Astrocyte (in vitro differentiated cells and primary cell): Measurements from ENCODE around the gene SPG11. TPM values are rescaled to one million over a fixed set of nuclear protein-coding genes. Genes with fewer than 3 reads are reported as not detected.

ENCODE experiments used
- DNase-seq: peaks from one replicate; pipeline ENCODE4 v3.0.0-alpha.2; 2010; ENCODE audit warnings: low read depth
- FAIRE-seq: peaks from 2 replicates; lab custom pipeline; 2011; peaks lifted over from hg19 to GRCh38; lab: Jason Lieb, UNC
- H2AFZ ChIP-seq: 2 replicates; pipeline ENCODE4 v1.6.0; 2012; ENCODE audit warnings: low read depth, low read length, inconsistent platforms
- H3K27ac ChIP-seq: 2 replicates; pipeline ENCODE4 v1.5.1; 2011; ENCODE audit warnings: low read depth, low read length, inconsistent platforms
- H3K27me3 ChIP-seq: 2 replicates; pipeline ENCODE4 v1.6.0; 2011; ENCODE audit warnings: low read length, inconsistent platforms; ENCODE audit not compliant: insufficient read depth
- H3K36me3 ChIP-seq: 2 replicates; pipeline ENCODE4 v1.5.1; 2011; ENCODE audit warnings: low read length, inconsistent platforms; ENCODE audit not compliant: insufficient read depth
- H3K4me1 ChIP-seq: 2 replicates; pipeline ENCODE4 v1.5.1; 2011; ENCODE audit warnings: low read length, inconsistent platforms; ENCODE audit not compliant: insufficient read depth
- H3K4me2 ChIP-seq: 2 replicates; pipeline ENCODE4 v1.6.0; 2012; ENCODE audit warnings: low read length, inconsistent platforms
- H3K4me3 ChIP-seq: 2 replicates; pipeline ENCODE4 v1.5.1; 2011; ENCODE audit warnings: low read depth, mild to moderate bottlenecking, low read length, inconsistent platforms; ENCODE audit not compliant: insufficient read depth
- H3K79me2 ChIP-seq: 2 replicates; pipeline ENCODE4 v1.6.0; 2012; ENCODE audit warnings: mild to moderate bottlenecking, low read length, inconsistent platforms; ENCODE audit not compliant: insufficient read depth
- H3K9ac ChIP-seq: 2 replicates; pipeline ENCODE4 v1.6.0; 2012; ENCODE audit warnings: mild to moderate bottlenecking, low read length, inconsistent platforms
- H3K9me3 ChIP-seq: 2 replicates; pipeline ENCODE4 v1.5.1; 2012; ENCODE audit warnings: low read depth, mild to moderate bottlenecking, low read length, inconsistent platforms; ENCODE audit not compliant: insufficient read depth
- H4K20me1 ChIP-seq: 2 replicates; pipeline ENCODE4 v1.6.0; 2012; ENCODE audit warnings: low read length, inconsistent platforms; ENCODE audit not compliant: insufficient read depth
- H3K27ac Mint-ChIP-seq: one replicate; pipeline ENCODE4 v1.8.0; 2021; ENCODE audit warnings: mild to moderate bottlenecking, mixed read lengths; ENCODE audit not compliant: unreplicated experiment
- H3K27me3 Mint-ChIP-seq: one replicate; pipeline ENCODE4 v1.8.0; 2021; ENCODE audit warnings: low read depth, mixed read lengths; ENCODE audit not compliant: unreplicated experiment
- H3K36me3 Mint-ChIP-seq: one replicate; pipeline ENCODE4 v1.8.0; 2021; ENCODE audit warnings: low read depth, mixed read lengths; ENCODE audit not compliant: unreplicated experiment
- H3K4me1 Mint-ChIP-seq: one replicate; pipeline ENCODE4 v1.8.0; 2021; ENCODE audit warnings: low read depth, mixed read lengths; ENCODE audit not compliant: unreplicated experiment
- H3K4me3 Mint-ChIP-seq: one replicate; pipeline ENCODE4 v1.8.0; 2021; ENCODE audit warnings: mild to moderate bottlenecking, moderate library complexity, mixed read lengths; ENCODE audit not compliant: unreplicated experiment
- H3K9me3 Mint-ChIP-seq: one replicate; pipeline ENCODE4 v1.8.0; 2021; ENCODE audit warnings: mild to moderate bottlenecking, mixed read lengths; ENCODE audit not compliant: unreplicated experiment
- EZH2 ChIP-seq: IDR thresholded peaks from 2 replicates; pipeline ENCODE4 v1.6.1; 2012; ENCODE audit warnings: mild to moderate bottlenecking, low read length, inconsistent platforms; ENCODE audit not compliant: insufficient read depth
- total RNA-seq: library from RNA; stranded (reverse); gene quantifications from 2 replicates; pipeline ENCODE4 v1.2.1, GENCODE V29; 2021
- TF ChIP-seq, protein P1 (sequence below): IDR thresholded peaks from 2 replicates; pipeline ENCODE4 v1.5.1; 2011; ENCODE audit warnings: low read depth, mild to moderate bottlenecking, inconsistent platforms, low read length, moderate library complexity; ENCODE audit not compliant: insufficient read depth

The SPG11 gene
- total RNA-seq, 1 donor from 2014 or later: 34.4 TPM

DNA sequence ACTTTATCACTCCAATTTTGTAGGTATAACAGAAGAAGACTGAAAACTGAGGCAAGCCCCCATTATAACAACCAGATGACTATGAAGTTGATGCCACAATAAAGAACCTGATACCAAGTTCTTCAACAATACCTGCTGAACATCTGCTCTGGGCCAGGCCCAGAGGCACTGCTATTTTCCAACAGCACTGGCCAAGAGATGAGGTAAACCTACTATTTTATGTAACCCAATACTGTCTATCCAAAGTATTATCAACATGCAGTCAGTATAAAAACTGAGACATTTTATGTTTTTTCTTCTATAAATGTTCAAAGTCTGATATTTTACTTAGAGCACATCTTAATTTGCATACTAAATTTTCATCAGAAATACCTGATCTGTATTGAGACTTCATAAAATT is 6.1 kb downstream of the SPG11 start:
- H3K36me3 ChIP-seq: peaks cover 13% of the 10 kb centered on the region
- H3K27ac Mint-ChIP-seq: no peak overlapping the region

DNA sequence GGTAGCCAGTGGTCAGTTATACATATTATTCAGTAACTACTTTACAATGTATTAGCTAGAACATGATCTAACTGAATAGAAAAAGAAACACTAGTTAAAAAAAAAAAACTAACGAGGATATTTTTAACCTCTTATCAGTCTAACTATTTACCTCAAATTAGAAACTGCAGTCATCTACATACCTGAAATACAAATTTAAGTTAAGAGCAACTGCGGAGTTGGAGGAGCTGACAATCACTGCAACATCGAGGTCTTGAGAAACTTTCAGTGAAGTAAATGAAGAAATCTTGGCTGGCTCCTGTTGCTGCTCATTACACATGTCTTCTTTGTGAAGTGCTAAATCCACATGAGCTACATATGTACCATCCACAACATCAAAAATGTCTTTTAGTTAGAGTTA is 6.5 kb downstream of the SPG11 start:
- no peaks in the 10 kb centered on the region for H3K4me1 ChIP-seq
- no peak for FAIRE-seq
- H3K9me3 ChIP-seq: no peaks in the 10 kb centered on the region
- H3K36me3 ChIP-seq: peaks cover 13% of the 10 kb centered on the region
- no peak overlapping the region for H3K27ac ChIP-seq
- H3K9me3 Mint-ChIP-seq: no peaks in the 10 kb centered on the region
- peaks cover 3% of the 10 kb centered on the region for H3K4me1 Mint-ChIP-seq
- H3K27me3 Mint-ChIP-seq: no peaks in the 10 kb centered on the region
- TF ChIP-seq, protein P1, sequence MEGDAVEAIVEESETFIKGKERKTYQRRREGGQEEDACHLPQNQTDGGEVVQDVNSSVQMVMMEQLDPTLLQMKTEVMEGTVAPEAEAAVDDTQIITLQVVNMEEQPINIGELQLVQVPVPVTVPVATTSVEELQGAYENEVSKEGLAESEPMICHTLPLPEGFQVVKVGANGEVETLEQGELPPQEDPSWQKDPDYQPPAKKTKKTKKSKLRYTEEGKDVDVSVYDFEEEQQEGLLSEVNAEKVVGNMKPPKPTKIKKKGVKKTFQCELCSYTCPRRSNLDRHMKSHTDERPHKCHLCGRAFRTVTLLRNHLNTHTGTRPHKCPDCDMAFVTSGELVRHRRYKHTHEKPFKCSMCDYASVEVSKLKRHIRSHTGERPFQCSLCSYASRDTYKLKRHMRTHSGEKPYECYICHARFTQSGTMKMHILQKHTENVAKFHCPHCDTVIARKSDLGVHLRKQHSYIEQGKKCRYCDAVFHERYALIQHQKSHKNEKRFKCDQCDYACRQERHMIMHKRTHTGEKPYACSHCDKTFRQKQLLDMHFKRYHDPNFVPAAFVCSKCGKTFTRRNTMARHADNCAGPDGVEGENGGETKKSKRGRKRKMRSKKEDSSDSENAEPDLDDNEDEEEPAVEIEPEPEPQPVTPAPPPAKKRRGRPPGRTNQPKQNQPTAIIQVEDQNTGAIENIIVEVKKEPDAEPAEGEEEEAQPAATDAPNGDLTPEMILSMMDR: no peak
- H4K20me1 ChIP-seq: no peaks in the 10 kb centered on the region
- H3K27me3 ChIP-seq: no peaks in the 10 kb centered on the region
- peaks cover 15% of the 10 kb centered on the region for H3K79me2 ChIP-seq
- H3K36me3 Mint-ChIP-seq: peaks cover 6% of the 10 kb centered on the region
- no peak overlapping the region for H3K4me3 Mint-ChIP-seq
- no peak for DNase-seq
- H2AFZ ChIP-seq: no peak overlapping the region
- H3K27ac Mint-ChIP-seq: no peak overlapping the region
- no peak overlapping the region for H3K9ac ChIP-seq
- no peak overlapping the region for H3K4me3 ChIP-seq
- no peak overlapping the region for H3K4me2 ChIP-seq

More for the DNA sequence above, 6.1 kb downstream of the SPG11 start:
- Histone ChIP-seq H3K9me3 (no peaks in the 10 kb centered on the region), H3K79me2 (peaks cover 19% of the 10 kb centered on the region), H3K9ac (no peak overlapping the region), H3K4me1 (no peaks in the 10 kb centered on the region), H4K20me1 (no peaks in the 10 kb centered on the region), H3K27ac (no peak overlapping the region), H3K27me3 (no peaks in the 10 kb centered on the region), H3K4me3 (no peak overlapping the region), H2AFZ (no peak overlapping the region), H3K4me2 (no peak overlapping the region)
- DNase-seq (no peak), FAIRE-seq (no peak)
- H3K27me3 Mint-ChIP-seq: no peaks in the 10 kb centered on the region
- no peak for TF ChIP-seq EZH2
- TF ChIP-seq, protein P1: no peak
- no peak overlapping the region for H3K4me3 Mint-ChIP-seq
- peaks cover 3% of the 10 kb centered on the region for H3K4me1 Mint-ChIP-seq
- peaks cover 6% of the 10 kb centered on the region for H3K36me3 Mint-ChIP-seq
- no peaks in the 10 kb centered on the region for H3K9me3 Mint-ChIP-seq

DNA sequence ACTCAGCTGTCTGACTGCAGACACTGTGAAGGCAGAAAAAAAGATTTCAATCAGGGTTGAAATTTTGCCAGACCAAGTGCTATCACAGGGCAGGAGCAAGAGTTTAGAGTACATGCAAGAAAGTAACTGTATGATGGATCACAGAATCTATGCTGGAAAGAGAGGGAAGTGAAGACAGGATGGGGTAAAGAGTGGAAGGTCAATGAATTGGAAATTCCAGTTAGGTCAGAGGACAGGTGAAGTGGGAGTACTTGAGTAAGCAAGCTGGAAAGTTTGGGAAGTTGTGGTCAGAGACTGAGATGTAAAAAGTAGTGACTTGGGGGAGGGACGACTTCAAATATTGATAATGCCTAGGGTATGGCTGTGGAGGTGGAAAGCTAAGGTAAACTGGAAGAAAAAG is 7.2 kb downstream of the SPG11 start:
- Histone ChIP-seq H3K4me2 (no peak overlapping the region), H3K4me1 (no peaks in the 10 kb centered on the region), H2AFZ (no peak overlapping the region), H3K36me3 (peaks cover 17% of the 10 kb centered on the region), H3K9ac (no peak overlapping the region), H3K9me3 (no peaks in the 10 kb centered on the region), H3K79me2 (peaks cover 9% of the 10 kb centered on the region), H3K27ac (no peak overlapping the region), H4K20me1 (no peaks in the 10 kb centered on the region), H3K27me3 (no peaks in the 10 kb centered on the region), H3K4me3 (no peak overlapping the region)
- no peaks in the 10 kb centered on the region for H3K4me1 Mint-ChIP-seq
- no peak for TF ChIP-seq EZH2
- TF ChIP-seq, protein P1: no peak
- no peaks in the 10 kb centered on the region for H3K9me3 Mint-ChIP-seq
- no peak overlapping the region for H3K4me3 Mint-ChIP-seq
- no peak for FAIRE-seq
- no peaks in the 10 kb centered on the region for H3K27me3 Mint-ChIP-seq
- no peak for DNase-seq
- H3K36me3 Mint-ChIP-seq: peaks cover 8% of the 10 kb centered on the region
- no peak overlapping the region for H3K27ac Mint-ChIP-seq
